PC-3 (cell line): Measurements from ENCODE around the gene RAC3. TPM values are rescaled to one million over a fixed set of nuclear protein-coding genes. Genes with fewer than 3 reads are reported as not detected.
A peak's percentile ranks its signal among the peaks of the same experiment; 100 is the strongest.

Experiments used
- ATAC-seq: fragments of 200-7000 bp; cut with Tn5 transposase; 2 replicates; pipeline ENCODE4 v1.9.1; 2020; ENCODE audit warnings: mild to moderate bottlenecking, moderate library complexity
- BruUV-seq: library from RNA; stranded (reverse); fragments of 400-500 nt; replicated peaks from 2 replicates; lab custom pipeline; 2021; lab: Mats Ljungman, UMichigan
- CTCF ChIA-PET: fragments of 300-600 bp; sonication (Branson Sonifier 250); formaldehyde crosslinking; loops from one replicate; lab custom pipeline; 2022; ENCODE audit warnings: antibody characterized with exemption; lab: Charles Lee
- POLR2A ChIA-PET: fragments of 300-600 bp; sonication (Branson Sonifier 250); formaldehyde crosslinking; loops from one replicate; lab custom pipeline; 2022; ENCODE audit warnings: antibody characterized with exemption; ENCODE audit not compliant: unreplicated experiment; lab: Charles Lee
- DNase-seq: peaks from one replicate; pipeline ENCODE4 v3.0.0-alpha.2; 2015
- H2AFZ ChIP-seq: fragments of 300-600 bp; sonication (generic); 2 replicates; pipeline ENCODE4 v1.6.0; 2016; ENCODE audit warnings: antibody characterized with exemption, low read length
- H3F3A ChIP-seq: fragments of 300-600 bp; sonication (generic); one replicate; pipeline ENCODE4 v1.6.0; 2017; ENCODE audit warnings: antibody characterized with exemption, low read length, control low read depth, mild to moderate bottlenecking; ENCODE audit not compliant: unreplicated experiment
- H3K27ac ChIP-seq: fragments of 300-600 bp; sonication (generic); 2 replicates; pipeline ENCODE4 v1.5.1; 2016; ENCODE audit warnings: mild to moderate bottlenecking, low read length
- H3K27me3 ChIP-seq: fragments of 300-600 bp; sonication (generic); 2 replicates; pipeline ENCODE4 v1.6.1; 2016; ENCODE audit warnings: low read length, mixed read lengths
- H3K36me3 ChIP-seq: fragments of 300-600 bp; sonication (generic); 2 replicates; pipeline ENCODE4 v1.6.1; 2016; ENCODE audit warnings: low read depth, mixed run types, low read length, mixed read lengths
- H3K4me1 ChIP-seq: fragments of 300-600 bp; sonication (generic); 2 replicates; pipeline ENCODE4 v1.5.1; 2016; ENCODE audit warnings: low read length; ENCODE audit not compliant: insufficient read depth
- H3K4me2 ChIP-seq: fragments of 300-600 bp; sonication (generic); 2 replicates; pipeline ENCODE4 v1.6.0; 2016; ENCODE audit warnings: low read length
- H3K4me3 ChIP-seq: fragments of 300-600 bp; sonication (generic); 2 replicates; pipeline ENCODE4 v1.5.1; 2016; ENCODE audit warnings: mild to moderate bottlenecking, low read length, mixed read lengths
- H3K79me2 ChIP-seq: fragments of 300-600 bp; sonication (generic); 2 replicates; pipeline ENCODE4 v1.6.1; 2017; ENCODE audit warnings: low read length, mixed read lengths
- H3K9ac ChIP-seq: fragments of 300-600 bp; sonication (generic); 2 replicates; pipeline ENCODE4 v1.6.0; 2016; ENCODE audit warnings: mild to moderate bottlenecking, low read length
- H3K9me2 ChIP-seq: fragments of 300-600 bp; sonication (generic); replicated peaks from 2 replicates; pipeline ENCODE4 v1.6.1; 2016; ENCODE audit warnings: mixed run types, low read length, mixed read lengths
- H3K9me3 ChIP-seq: fragments of 300-600 bp; sonication (generic); 2 replicates; pipeline ENCODE4 v1.6.1; 2016; ENCODE audit warnings: low read length, mixed read lengths
- H4K20me1 ChIP-seq: fragments of 300-600 bp; sonication (generic); 2 replicates; pipeline ENCODE4 v1.6.1; 2016; ENCODE audit warnings: low read length, mixed read lengths
- EZH2 ChIP-seq: fragments of 300-600 bp; sonication (generic); IDR thresholded peaks from one replicate; pipeline ENCODE4 v1.6.1; 2017; ENCODE audit warnings: antibody characterized with exemption, mild to moderate bottlenecking, low read length; ENCODE audit not compliant: unreplicated experiment
- EZH2phosphoT487 ChIP-seq: fragments of 300-600 bp; sonication (generic); IDR thresholded peaks from 2 replicates; pipeline ENCODE4 v1.6.1; 2018; ENCODE audit warnings: mild to moderate bottlenecking, antibody characterized with exemption, low read length, borderline replicate concordance
- intact Hi-C: fragments of 100-400 bp; cut with micrococcal nuclease; formaldehyde crosslinking; loops from 2 replicates; pipeline ENCODE4 v1.9.0; 2023
- total RNA-seq: library from RNA; depleted of rRNA; stranded (reverse); fragments of >200 nt; gene quantifications from 2 replicates; pipeline ENCODE4 v1.2.3, GENCODE V29; 2014
- TF ChIP-seq, protein P1 (sequence below): fragments of 300-600 bp; sonication (generic); conservative IDR thresholded peaks from 2 replicates; pipeline ENCODE4 v1.5.1; 2017; ENCODE audit warnings: antibody characterized with exemption, low read depth, mild to moderate bottlenecking, low read length

Gene RAC3
- total RNA-seq, 1 experiment from 2014 or later = 52.2 TPM

- Histone ChIP-seq H3K9me3 (no peaks in the 10 kb centered on the region), H3K9me2 (no peaks in the 10 kb centered on the region), H3K27me3 (no peaks in the 10 kb centered on the region), H3K36me3 (no peaks in the 10 kb centered on the region; the same call in 1 of the 2 replicates), H3K27ac (no peak overlapping the region), H3K79me2 (peaks cover 28% of the 10 kb centered on the region), H3K4me1 (peaks cover 8% of the 10 kb centered on the region; the same call in 1 of the 2 replicates), H3F3A (no peaks in the 10 kb centered on the region), H3K9ac (no peak overlapping the region), H3K4me3 (no peak overlapping the region), H2AFZ (no peak overlapping the region), H3K4me2 (no peak overlapping the region), H4K20me1 (no peaks in the 10 kb centered on the region)
- BruUV-seq = no TSS peak
- DNase-seq (no peak), ATAC-seq (no peak)
- intact Hi-C loops = no loop called here
- ChIA-PET POLR2A (no interaction called here), CTCF (no interaction called here)
- TF ChIP-seq EZH2 (no peak), EZH2phosphoT487 (no peak)
- TF ChIP-seq, protein P1, sequence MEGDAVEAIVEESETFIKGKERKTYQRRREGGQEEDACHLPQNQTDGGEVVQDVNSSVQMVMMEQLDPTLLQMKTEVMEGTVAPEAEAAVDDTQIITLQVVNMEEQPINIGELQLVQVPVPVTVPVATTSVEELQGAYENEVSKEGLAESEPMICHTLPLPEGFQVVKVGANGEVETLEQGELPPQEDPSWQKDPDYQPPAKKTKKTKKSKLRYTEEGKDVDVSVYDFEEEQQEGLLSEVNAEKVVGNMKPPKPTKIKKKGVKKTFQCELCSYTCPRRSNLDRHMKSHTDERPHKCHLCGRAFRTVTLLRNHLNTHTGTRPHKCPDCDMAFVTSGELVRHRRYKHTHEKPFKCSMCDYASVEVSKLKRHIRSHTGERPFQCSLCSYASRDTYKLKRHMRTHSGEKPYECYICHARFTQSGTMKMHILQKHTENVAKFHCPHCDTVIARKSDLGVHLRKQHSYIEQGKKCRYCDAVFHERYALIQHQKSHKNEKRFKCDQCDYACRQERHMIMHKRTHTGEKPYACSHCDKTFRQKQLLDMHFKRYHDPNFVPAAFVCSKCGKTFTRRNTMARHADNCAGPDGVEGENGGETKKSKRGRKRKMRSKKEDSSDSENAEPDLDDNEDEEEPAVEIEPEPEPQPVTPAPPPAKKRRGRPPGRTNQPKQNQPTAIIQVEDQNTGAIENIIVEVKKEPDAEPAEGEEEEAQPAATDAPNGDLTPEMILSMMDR = no peak
Observed at GRCh38 chr17:82049106-82049505, 17.6 kb downstream of the RAC3 start.

- H3K9ac ChIP-seq = no peak overlapping the region
- H2AFZ ChIP-seq = no peak overlapping the region
- no peak overlapping the region for H3K4me3 ChIP-seq
- peaks cover 8% of the 10 kb centered on the region; the same call in 1 of the 2 replicates for H3K4me1 ChIP-seq
- H4K20me1 ChIP-seq = no peaks in the 10 kb centered on the region
- TF ChIP-seq, protein P1 = no peak
- TF ChIP-seq EZH2phosphoT487 (no peak), EZH2 (no peak)
- ATAC-seq (no peak), DNase-seq (no peak)
- H3K27me3 ChIP-seq = no peaks in the 10 kb centered on the region
- no peaks in the 10 kb centered on the region for H3K9me2 ChIP-seq
- no peaks in the 10 kb centered on the region; the same call in 1 of the 2 replicates for H3K36me3 ChIP-seq
- intact Hi-C loops = no loop called here
- no peak overlapping the region for H3K27ac ChIP-seq
- no peaks in the 10 kb centered on the region for H3F3A ChIP-seq
- peaks cover 28% of the 10 kb centered on the region for H3K79me2 ChIP-seq
- ChIA-PET CTCF (no interaction called here), POLR2A (no interaction called here)
- BruUV-seq = no TSS peak
- no peaks in the 10 kb centered on the region for H3K9me3 ChIP-seq
- no peak overlapping the region for H3K4me2 ChIP-seq
Observed at GRCh38 chr17:82049521-82049971, 18.1 kb downstream of the RAC3 start.

DNA sequence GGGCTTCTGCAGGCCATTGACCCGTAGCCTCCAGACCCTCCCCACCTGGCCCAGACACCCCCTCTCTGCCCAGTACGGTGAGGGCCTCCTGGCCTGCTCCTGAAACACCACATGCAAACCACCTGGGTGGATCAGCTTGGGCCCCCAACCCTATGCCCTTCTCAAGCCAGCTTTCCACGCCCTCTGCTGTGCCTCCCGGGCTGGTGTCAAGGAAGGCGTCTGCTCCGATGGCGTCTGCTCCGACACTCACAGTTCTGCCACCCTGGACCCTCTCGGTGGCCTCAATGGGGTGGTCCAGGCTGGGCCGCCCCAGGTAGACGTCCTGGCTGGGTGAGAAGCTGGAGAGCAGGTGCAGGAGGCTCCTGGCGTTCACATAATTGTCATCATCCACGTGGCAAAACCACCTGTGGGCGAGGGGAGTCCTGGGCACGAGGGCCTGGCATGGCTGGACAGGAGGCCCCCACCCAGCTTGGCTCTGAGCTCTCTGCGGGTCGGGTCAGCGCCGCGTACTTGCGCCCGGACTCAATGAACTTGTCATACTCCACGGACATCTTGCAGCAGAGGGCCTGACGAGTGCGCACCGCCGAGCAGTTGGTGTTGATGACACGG, 18.8 kb downstream of the RAC3 start:
- Histone ChIP-seq H3K36me3 (no peaks in the 10 kb centered on the region; the same call in 1 of the 2 replicates), H3K9me2 (no peaks in the 10 kb centered on the region), H3K79me2 (peaks cover 28% of the 10 kb centered on the region), H3K4me1 (peaks cover 8% of the 10 kb centered on the region; the same call in 1 of the 2 replicates), H3F3A (no peaks in the 10 kb centered on the region), H4K20me1 (no peaks in the 10 kb centered on the region), H3K4me3 (peak overlapping the region; percentile 81), H3K27ac (no peak overlapping the region), H2AFZ (no peak overlapping the region), H3K9ac (no peak overlapping the region), H3K9me3 (no peaks in the 10 kb centered on the region), H3K27me3 (no peaks in the 10 kb centered on the region), H3K4me2 (peak overlapping the region; percentile 97)
- ChIA-PET POLR2A (no interaction called here), CTCF (no interaction called here)
- no peak for ATAC-seq
- DNase-seq = no peak
- TF ChIP-seq, protein P1 = no peak
- no peak for TF ChIP-seq EZH2phosphoT487
- TF ChIP-seq EZH2 = no peak
- TSS peak; percentile 34 for BruUV-seq
- intact Hi-C loops = no loop called here
